Measurements from ENCODE around the gene G2E3. TPM values are rescaled to one million over a fixed set of nuclear protein-coding genes. Genes with fewer than 3 reads are reported as not detected.

G2E3 gene
- total and polyA plus RNA-seq, 2 of the 13 experiments (the other 11 are each of a cell fraction or from before 2014, with no cell fraction given) = 22.8 to 63.0 TPM

DNA sequence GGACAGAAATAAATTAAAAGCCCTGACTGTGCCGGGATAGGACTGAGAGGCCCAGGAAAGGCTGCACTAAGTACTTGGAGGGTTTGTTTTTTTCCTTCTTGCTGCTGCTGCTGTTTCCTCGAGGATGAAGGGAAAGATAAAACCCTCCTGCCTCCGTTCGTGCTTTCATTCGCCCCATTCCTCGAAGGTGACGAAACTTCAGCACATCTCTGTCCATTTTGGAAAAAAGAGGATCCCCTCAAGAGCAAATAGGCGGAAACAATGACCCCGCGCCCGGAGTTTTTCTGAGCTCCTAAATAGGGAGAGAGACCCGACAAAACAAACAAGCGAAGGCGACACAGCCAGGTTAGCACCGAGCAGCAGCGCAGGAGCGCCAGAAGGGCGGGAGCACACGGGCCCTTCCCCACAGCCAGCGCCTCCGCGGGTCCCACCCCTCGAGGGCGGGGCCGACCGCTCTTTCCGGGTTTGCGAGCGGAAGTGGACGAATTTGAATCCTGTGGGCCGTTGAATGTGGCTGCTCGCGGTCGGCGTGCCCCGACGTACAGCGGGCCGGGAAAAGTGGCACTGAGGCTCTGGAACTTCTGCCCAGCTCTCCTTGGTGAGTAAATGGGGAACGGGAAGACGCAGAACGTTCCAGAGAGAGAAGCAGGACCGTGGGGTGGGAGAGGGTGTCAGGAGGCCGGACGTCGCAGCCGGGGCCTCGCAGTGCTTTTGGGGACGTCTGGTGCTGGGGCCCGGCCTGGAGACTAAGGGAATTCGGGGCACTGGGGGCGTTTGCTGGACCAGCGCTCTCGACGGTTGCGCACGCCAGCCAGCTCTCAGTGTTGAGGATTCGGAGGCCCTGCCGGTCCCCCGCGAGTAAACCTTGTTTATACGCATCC lies at the start of gene G2E3 (continued):
- peak; percentile 22; the same call in 1 of the 2 replicates for TF ChIP-seq KLF15 (CRISPR knock-in tag; IDR thresholded peaks at IDR 0.05; ENCODE audit: borderline replicate concordance)
- TF ChIP-seq ZNF563 (CRISPR knock-in tag; IDR thresholded peaks at IDR 0.05) = peak; percentile 94
- no peak for TF ChIP-seq SETDB1 (CRISPR knock-in tag; IDR thresholded peaks at IDR 0.05; ENCODE audit: borderline replicate concordance)
- peak; percentile 100 for TF ChIP-seq KMT2B (CRISPR knock-in tag; IDR thresholded peaks at IDR 0.05)
- TF ChIP-seq ZNF530 (CRISPR knock-in tag; IDR thresholded peaks at IDR 0.05; ENCODE audit: low read depth) = no peak
- peak; percentile 95 for TF ChIP-seq MED8 (CRISPR knock-in tag; IDR thresholded peaks at IDR 0.05; ENCODE audit: insufficient replicate concordance)
- no peak for TF ChIP-seq ZNF549 (CRISPR knock-in tag; IDR thresholded peaks at IDR 0.05)
- TF ChIP-seq PHF21A (CRISPR knock-in tag; IDR thresholded peaks at IDR 0.05) = peak; percentile 81
- peak; percentile 98 for TF ChIP-seq THYN1 (CRISPR knock-in tag; IDR thresholded peaks at IDR 0.05; ENCODE audit: borderline replicate concordance, low read depth)
- TF ChIP-seq ZBTB3 (CRISPR knock-in tag; IDR thresholded peaks at IDR 0.05; ENCODE audit: borderline replicate concordance, low read depth) = peak; percentile 48; the same call in 1 of the 2 replicates
- 0 out of 2 replicates have a peak, but pooled peaks have one; percentile 62 for TF ChIP-seq TBX3 (IDR thresholded peaks at IDR 0.05; ENCODE audit: borderline replicate concordance)
- TF ChIP-seq JARID2 (CRISPR knock-in tag; IDR thresholded peaks at IDR 0.05; ENCODE audit: insufficient replicate concordance) = peak; percentile 72
- TF ChIP-seq CREB1 (IDR thresholded peaks at IDR 0.05) = peak; percentile 46; the same call in 1 of the 2 replicates
- TF ChIP-seq CREB1 (CRISPR knock-in tag; IDR thresholded peaks at IDR 0.05) = no peak; the same call in 1 of the 2 replicates
- TF ChIP-seq SKI (IDR thresholded peaks at IDR 0.05; ENCODE audit: partially characterized antibody) = peak; percentile 74
- peak; percentile 99 for TF ChIP-seq ZNF883 (CRISPR knock-in tag; IDR thresholded peaks at IDR 0.05; ENCODE audit: not compliant biosample characterization)
- TF ChIP-seq, protein P1, sequence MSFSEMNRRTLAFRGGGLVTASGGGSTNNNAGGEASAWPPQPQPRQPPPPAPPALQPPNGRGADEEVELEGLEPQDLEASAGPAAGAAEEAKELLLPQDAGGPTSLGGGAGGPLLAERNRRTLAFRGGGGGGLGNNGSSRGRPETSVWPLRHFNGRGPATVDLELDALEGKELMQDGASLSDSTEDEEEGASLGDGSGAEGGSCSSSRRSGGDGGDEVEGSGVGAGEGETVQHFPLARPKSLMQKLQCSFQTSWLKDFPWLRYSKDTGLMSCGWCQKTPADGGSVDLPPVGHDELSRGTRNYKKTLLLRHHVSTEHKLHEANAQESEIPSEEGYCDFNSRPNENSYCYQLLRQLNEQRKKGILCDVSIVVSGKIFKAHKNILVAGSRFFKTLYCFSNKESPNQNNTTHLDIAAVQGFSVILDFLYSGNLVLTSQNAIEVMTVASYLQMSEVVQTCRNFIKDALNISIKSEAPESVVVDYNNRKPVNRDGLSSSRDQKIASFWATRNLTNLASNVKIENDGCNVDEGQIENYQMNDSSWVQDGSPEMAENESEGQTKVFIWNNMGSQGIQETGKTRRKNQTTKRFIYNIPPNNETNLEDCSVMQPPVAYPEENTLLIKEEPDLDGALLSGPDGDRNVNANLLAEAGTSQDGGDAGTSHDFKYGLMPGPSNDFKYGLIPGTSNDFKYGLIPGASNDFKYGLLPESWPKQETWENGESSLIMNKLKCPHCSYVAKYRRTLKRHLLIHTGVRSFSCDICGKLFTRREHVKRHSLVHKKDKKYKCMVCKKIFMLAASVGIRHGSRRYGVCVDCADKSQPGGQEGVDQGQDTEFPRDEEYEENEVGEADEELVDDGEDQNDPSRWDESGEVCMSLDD (CRISPR knock-in tag; IDR thresholded peaks at IDR 0.05; ENCODE audit: borderline replicate concordance) = peak; percentile 78
- peak; percentile 87; the same call in 1 of the 2 replicates for TF ChIP-seq SMAD3 (CRISPR knock-in tag; IDR thresholded peaks at IDR 0.05)
- TF ChIP-seq, protein P2, sequence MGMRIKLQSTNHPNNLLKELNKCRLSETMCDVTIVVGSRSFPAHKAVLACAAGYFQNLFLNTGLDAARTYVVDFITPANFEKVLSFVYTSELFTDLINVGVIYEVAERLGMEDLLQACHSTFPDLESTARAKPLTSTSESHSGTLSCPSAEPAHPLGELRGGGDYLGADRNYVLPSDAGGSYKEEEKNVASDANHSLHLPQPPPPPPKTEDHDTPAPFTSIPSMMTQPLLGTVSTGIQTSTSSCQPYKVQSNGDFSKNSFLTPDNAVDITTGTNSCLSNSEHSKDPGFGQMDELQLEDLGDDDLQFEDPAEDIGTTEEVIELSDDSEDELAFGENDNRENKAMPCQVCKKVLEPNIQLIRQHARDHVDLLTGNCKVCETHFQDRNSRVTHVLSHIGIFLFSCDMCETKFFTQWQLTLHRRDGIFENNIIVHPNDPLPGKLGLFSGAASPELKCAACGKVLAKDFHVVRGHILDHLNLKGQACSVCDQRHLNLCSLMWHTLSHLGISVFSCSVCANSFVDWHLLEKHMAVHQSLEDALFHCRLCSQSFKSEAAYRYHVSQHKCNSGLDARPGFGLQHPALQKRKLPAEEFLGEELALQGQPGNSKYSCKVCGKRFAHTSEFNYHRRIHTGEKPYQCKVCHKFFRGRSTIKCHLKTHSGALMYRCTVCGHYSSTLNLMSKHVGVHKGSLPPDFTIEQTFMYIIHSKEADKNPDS (CRISPR knock-in tag; IDR thresholded peaks at IDR 0.05) = peak; percentile 90; the same call in 1 of the 2 replicates
- peak; percentile 89 for TF ChIP-seq THAP11 (CRISPR knock-in tag; IDR thresholded peaks at IDR 0.05)
- TF ChIP-seq ZNF577 (CRISPR knock-in tag; IDR thresholded peaks at IDR 0.05; ENCODE audit: borderline replicate concordance, low read depth) = no peak
- peak; percentile 93 for TF ChIP-seq ZNF564 (CRISPR knock-in tag; IDR thresholded peaks at IDR 0.05)
- peak; percentile 99 for TF ChIP-seq ARNT2 (CRISPR knock-in tag; IDR thresholded peaks at IDR 0.05; ENCODE audit: low read depth)
- TF ChIP-seq ZSCAN22 (CRISPR knock-in tag; IDR thresholded peaks at IDR 0.05) = 0 out of 2 replicates have a peak, but pooled peaks have one; percentile 24
- peak; percentile 99 for TF ChIP-seq ZNF572 (CRISPR knock-in tag; IDR thresholded peaks at IDR 0.05)
